GM19238 (cell line): ENCODE data around the gene ATXN1L.
"Not testable (repeated sequence)": the region's sequence is repeated elsewhere in the genome, so short reads cannot be mapped to it uniquely, and the experiment has no call there.

Experiments used
- DNase-seq: peaks from one replicate; pipeline ENCODE4 v3.0.0; 2011; ENCODE audit warnings: low spot score; ENCODE audit not compliant: insufficient read length

ATXN1L gene

DNA sequence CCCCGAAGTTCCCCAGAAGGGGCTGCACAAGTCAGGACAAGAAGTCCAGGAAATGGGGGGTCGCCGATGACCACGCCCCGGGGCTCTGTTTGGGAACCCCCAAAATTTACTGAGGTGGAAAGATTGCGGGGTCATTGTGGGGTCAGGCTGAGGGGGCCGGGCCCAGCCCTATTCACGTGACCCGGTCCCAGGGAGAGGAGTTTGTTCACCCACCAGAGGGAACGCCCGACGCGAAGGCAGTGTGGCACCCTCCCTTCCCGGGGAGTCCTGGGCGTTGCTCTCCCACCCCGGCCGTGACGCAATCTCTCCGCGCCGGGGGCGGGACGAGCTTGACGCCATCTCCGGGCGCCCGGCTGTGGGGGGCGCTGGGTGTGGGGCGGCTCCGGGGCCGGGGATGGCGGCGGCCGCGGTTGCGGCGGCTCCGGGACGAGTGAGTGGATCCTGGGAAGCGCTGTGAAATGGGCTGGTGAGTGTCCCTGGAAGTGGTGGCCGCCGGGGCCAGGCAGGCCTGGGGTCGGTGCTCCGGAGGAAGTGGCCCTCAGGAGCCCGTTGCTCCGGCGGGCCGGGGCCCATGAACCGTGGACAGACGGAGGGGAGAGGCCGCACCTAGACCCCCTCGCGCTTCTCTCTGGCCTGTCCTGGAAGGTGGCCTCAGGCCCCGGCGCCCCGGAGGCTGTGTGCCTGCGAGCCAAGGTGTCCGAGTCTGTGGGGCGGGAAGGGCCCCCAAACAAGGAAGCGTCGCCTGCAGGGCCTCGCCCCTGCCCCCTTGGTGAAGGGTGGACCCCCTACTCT, at the start of gene ATXN1L:
TSS of gene ATXN1L (plus strand) at position 338 of the 792 bp plus-strand sequence. CDS start 3,765 bp downstream, outside the sequence.
- DNase-seq, result peak; percentile 91

GRCh38 chr16:71796501-71797097, 49.2 kb upstream of the ATXN1L start:
- no peak for DNase-seq

- no peak for DNase-seq
These were observed 42.5 kb upstream of the ATXN1L start for GRCh38 chr16:71803305-71803690.

GRCh38 chr16:71807905-71808592, 37.7 kb upstream of the ATXN1L start:
- no peak for DNase-seq

- peak; percentile 76 for DNase-seq
These were observed 37.0 kb upstream of the ATXN1L start, which contains the start of gene AP1G1 for GRCh38 chr16:71808593-71809459. Gene AP1G1, minus strand, starts transcription at chr16:71808834. Its CDS starts 19,355 bp downstream, at chr16:71789479.

- not testable (repeated sequence) for DNase-seq
These were observed 35.6 kb upstream of the ATXN1L start for GRCh38 chr16:71810155-71810530.

DNA sequence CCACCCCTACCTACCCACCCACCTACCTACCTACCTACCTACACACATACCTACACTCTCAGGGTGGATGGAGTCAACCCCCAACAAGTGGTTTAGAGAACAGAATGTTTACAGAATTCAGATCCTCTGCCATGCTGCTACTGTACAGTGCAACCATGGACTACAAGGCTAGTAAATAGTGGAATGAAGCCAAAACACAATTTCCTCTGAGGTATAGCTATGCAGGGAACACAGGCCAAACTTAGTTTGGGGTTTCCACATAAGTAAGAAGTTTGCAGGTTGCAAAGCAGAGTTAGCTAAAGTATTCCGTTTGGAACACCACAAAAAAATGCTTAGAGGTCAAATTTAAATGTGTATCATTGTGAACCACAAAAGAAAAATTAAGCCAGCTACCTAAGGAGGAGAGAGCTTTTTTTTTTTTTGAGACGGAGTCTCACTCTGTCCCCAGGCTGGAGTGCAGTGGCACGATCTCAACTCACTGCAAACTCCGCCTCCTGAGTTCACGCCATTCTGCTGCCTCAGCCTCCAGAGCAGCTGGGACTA, 34.4 kb upstream of the ATXN1L start:
- DNase-seq, result no peak

DNA sequence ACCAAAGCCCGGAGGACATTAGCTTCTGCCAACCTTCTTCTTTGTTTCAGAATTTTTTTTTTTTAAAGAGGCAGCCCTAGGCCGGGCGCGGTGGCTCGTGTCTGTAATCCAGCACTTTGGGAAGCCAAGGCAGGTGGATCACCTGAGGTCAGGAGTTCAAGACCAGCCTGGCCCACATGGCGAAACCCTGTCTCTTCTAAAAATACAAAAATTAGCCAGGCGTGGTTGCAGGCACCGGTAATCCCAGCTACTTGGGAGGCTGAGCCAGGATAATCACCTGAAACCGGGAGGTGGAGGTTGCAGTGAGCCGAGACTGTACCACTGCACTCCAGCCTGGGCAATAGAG, 28.6 kb upstream of the ATXN1L start:
- not testable (repeated sequence) for DNase-seq

DNA sequence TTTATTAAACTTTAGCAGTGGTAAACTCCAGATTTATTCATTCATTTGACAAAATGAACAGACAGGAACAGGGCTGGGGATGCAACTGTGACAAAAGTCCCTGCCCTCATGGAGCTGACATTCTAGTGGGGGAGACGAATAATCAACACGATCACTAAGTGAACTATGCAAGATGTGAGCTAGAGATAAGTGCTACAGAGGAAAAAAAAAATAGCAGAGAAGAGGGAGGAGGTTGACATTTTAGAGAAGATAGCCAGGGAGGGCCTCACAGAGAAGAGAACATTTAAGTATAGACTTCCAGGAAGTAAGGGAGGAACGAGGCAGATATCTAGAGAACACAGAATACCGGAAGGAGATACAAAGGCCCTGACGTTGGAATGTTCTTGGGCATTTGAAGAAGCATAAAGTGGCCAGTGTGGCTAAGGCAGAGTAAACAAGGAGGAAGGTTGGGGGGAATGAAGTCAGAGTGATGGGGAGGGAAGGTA, 19.2 kb upstream of the ATXN1L start:
- no peak for DNase-seq

DNA sequence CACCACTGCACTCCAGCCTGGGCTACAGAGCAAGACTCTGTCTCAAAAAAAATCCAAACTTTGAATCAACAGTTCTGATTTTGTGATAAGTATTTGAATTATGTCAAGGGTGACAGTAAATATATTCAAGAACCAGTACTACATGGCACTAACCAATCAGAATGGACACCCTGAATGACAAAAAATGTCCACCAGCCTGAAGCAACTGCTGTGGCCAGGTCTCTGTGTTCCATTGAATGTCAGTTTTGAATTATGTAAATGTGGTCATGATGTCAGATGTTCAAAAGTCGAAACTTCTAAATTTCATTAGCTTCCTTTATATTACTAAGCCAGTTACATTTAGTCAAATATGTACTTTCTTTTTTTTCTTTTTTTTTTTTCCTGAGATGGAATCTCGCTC, 15.4 kb upstream of the ATXN1L start:
- DNase-seq, result no peak

- DNase-seq, result not testable (repeated sequence)
These were observed 14.1 kb upstream of the ATXN1L start for GRCh38 chr16:71831698-71832097.

- DNase-seq, result not testable (repeated sequence)
These were observed 13.7 kb upstream of the ATXN1L start for GRCh38 chr16:71832112-71832511.

- no peak for DNase-seq
These were observed 11.5 kb upstream of the ATXN1L start for GRCh38 chr16:71834291-71834690.

GRCh38 chr16:71837150-71837549, 8.6 kb upstream of the ATXN1L start:
- no peak for DNase-seq

DNA sequence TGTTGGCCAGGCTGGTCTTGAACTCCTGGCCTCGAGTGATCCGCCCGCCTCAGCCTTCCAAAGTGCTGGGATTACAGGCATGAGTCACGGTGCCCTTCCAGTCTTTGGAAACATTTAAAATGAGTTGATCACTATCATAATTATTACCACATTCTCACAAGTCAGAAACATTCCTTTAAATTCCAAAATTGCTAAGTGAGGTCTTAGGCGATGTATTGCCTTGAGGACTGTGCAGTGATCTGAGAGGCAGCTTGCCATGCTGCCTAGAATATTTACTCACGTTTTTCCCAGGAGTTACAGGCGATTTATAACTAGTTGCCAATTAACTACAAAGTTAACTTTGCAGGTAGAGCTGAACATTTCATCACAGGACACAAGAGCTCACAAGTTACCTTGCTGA, 5.7 kb upstream of the ATXN1L start:
- DNase-seq, result no peak

DNA sequence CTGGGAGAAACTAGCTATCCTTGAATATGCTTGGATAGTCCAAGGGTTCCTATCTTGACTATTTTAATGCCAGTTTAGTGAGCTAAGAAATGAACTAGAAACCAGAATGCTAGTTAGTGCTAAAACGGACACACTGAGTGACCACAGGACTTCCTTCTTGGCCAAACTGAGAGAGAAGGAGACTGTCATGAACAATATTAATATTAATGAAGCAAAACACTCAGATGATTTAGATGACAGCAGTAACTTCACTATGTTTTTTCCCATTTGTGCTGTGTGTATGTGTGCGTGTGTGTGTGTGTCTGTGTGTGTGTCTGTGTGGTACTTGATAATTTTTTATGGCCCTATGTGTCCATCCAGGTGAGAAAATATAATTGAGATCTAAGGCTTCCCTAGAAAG, 2.2 kb upstream of the ATXN1L start:
- no peak for DNase-seq

GRCh38 chr16:71846431-71846830, 655 bp downstream of the ATXN1L start:
- DNase-seq, result no peak

- DNase-seq, result no peak
These were observed 1.3 kb downstream of the ATXN1L start for GRCh38 chr16:71847096-71847495.

DNA sequence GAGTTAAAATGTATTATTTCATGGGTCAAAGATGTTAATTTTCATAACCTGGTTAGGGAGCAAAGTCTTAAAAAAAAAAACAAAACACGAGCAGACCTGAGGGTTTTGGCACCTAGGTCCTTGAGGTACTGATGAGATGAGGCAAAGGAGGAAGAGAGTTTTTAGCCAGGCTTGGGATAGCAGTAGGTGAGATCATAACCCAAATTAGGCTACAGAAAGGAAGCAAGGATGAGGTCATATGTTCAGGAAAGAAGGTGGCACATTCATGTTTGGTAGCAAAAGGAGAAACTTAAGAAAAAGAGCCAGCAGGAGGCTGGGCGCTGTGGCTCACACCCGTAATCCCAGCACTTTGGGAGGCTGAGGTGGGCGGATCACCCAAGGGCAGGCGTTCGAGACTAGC, 2.8 kb downstream of the ATXN1L start:
- DNase-seq, result no peak

DNA sequence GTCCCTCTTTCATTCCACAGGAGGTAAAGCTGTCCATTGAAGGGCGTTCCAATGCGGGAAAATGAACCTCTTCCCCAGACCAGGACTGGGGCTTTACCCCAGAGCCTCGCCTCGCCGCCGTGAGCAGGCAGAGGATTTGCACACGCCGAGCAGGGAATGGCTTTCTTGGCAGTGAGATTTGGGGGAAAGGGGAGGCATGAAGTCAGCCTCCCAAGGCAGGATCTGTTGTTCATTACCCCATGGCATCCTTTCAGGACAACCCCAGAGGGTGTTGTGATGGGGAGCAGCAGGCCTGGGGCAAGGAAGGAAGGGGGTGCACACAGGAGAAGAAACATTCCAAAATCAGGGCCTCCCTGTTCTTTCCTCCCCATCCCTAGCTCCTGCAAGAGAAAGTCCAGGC, 6.0 kb downstream of the ATXN1L start:
- DNase-seq, result no peak

- DNase-seq, result no peak
These were observed 6.4 kb downstream of the ATXN1L start for GRCh38 chr16:71852158-71852557.
